K562 (cell line): ENCODE data around the gene DLST. TPM values are rescaled to one million over a fixed set of nuclear protein-coding genes. Genes with fewer than 3 reads are reported as not detected.

Experiments used
- CEBPB ChIP-seq: fragments of 450-650 bp; IDR thresholded peaks from 2 replicates; pipeline ENCODE4 v1.6.1; 2016; ENCODE audit warnings: missing genetic modification characterization, missing compliant biosample characterization
- DACH1 ChIP-seq: fragments of 450-650 bp; IDR thresholded peaks from 2 replicates; pipeline ENCODE4 v1.6.1; 2018; ENCODE audit not compliant: partially characterized antibody
- DIDO1 ChIP-seq: fragments of 450-650 bp; IDR thresholded peaks from 2 replicates; pipeline ENCODE4 v1.6.1; 2016; ENCODE audit warnings: low read depth, missing biosample characterization, missing genetic modification characterization
- EP300 ChIP-seq: IDR thresholded peaks from 2 replicates; pipeline ENCODE4 v1.6.1; 2012; ENCODE audit warnings: low read length, improper control_type of control experiment
- ESRRA ChIP-seq: fragments of 450-650 bp; IDR thresholded peaks from 2 replicates; pipeline ENCODE4 v1.6.1; 2014; ENCODE audit warnings: low read depth, mild to moderate bottlenecking, moderate library complexity, borderline replicate concordance
- FOXP4 ChIP-seq: sonication (generic); formaldehyde crosslinking; IDR thresholded peaks from 2 replicates; pipeline ENCODE4 v1.8.0; 2022; ENCODE audit warnings: mild to moderate bottlenecking, missing genetic modification reagents, borderline replicate concordance
- HNRNPL ChIP-seq: fragments of 200-400 bp; formaldehyde crosslinking; IDR thresholded peaks from 2 replicates; pipeline ENCODE4 v1.6.1; 2017; ENCODE audit warnings: low read depth, mild to moderate bottlenecking, low read length
- MAZ ChIP-seq, 2 experiments: fragments of 450-650 bp in 1 of 2; sonication (generic) in 1 of 2; formaldehyde crosslinking; IDR thresholded peaks in 1 of 2; conservative IDR thresholded peaks in 1 of 2; 2 replicates each; pipeline versions ENCODE4 v1.4.0 to v1.5.0; 2020; ENCODE audit warnings: mild to moderate bottlenecking in 1 of 2, missing genetic modification reagents in 1 of 2
- SMAD1 ChIP-seq: fragments of 150-350 bp; IDR thresholded peaks from 2 replicates; pipeline ENCODE4 v1.6.1; 2014; ENCODE audit warnings: low read length, low read depth; ENCODE audit not compliant: partially characterized antibody
- SMARCA5 ChIP-seq: fragments of 450-650 bp; IDR thresholded peaks from 2 replicates; pipeline ENCODE4 v1.6.1; 2016
- TCFL5 ChIP-seq: fragments of 250-450 bp; sonication (Bioruptor Pico); conservative IDR thresholded peaks from 2 replicates; pipeline ENCODE4 v1.6.1; 2021; ENCODE audit warnings: mild to moderate bottlenecking, moderate library complexity, matching md5 sums
- THRB ChIP-seq: fragments of 450-650 bp; formaldehyde crosslinking; conservative IDR thresholded peaks from 2 replicates; pipeline ENCODE4 v1.4.0; 2022; ENCODE audit warnings: mild to moderate bottlenecking, missing genetic modification characterization
- ZNF12 ChIP-seq: sonication (generic); formaldehyde crosslinking; IDR thresholded peaks from 2 replicates; pipeline ENCODE4 v1.4.0; 2020; ENCODE audit warnings: mild to moderate bottlenecking, missing genetic modification reagents
- ZNF655 ChIP-seq: fragments of 250-450 bp; sonication (Bioruptor Pico); IDR thresholded peaks from 2 replicates; pipeline ENCODE4 v1.5.0; 2021
- polyA plus RNA-seq, 8 experiments: library from polyadenylated mRNA; depleted of rRNA in 4 of 8; stranded (reverse) in 5 of 8; unstranded in 3 of 8; fragments of >200 nt; fragmentation: Nextera tagmentation in 2 of 8; fragmentation: Illumina TruSeq in 1 of 8; extraction: Ambion mirVana in 2 of 8; extraction: Trizol in 1 of 8; gene quantifications; 2 replicates each; pipeline versions ENCODE4 v1.2.1 to v1.2.3, GENCODE V29; 2011 to 2014; ENCODE audit warnings: inconsistent platforms in 1 of 8, missing spikeins in 1 of 8
- total RNA-seq, 7 experiments: library from RNA; depleted of rRNA in 6 of 7; stranded (reverse); fragments of >200 nt in 6 of 7; fragmentation: Illumina TruSeq in 2 of 7; extraction: Trizol in 2 of 7; gene quantifications; 2 replicates each; pipeline versions ENCODE4 v1.2.1 to v1.2.3, GENCODE V29; 2011 to 2021; ENCODE audit warnings: low replicate concordance in 1 of 7
- TF ChIP-seq, protein P1 (sequence below): fragments of 250-450 bp; sonication (Bioruptor Pico); IDR thresholded peaks from 2 replicates; pipeline ENCODE4 v1.4.0; 2020; ENCODE audit warnings: mild to moderate bottlenecking, moderate library complexity
- TF ChIP-seq, protein P2 (sequence below): IDR thresholded peaks from 3 replicates; pipeline ENCODE4 v1.6.1; 2011; ENCODE audit warnings: borderline replicate concordance, mild to moderate bottlenecking; ENCODE audit not compliant: insufficient read length, insufficient read depth

Gene DLST
- total and polyA plus RNA-seq, 9 of the 15 experiments (the other 6 are each of a cell fraction or from before 2014, with no cell fraction given), result 3.0 to 73.7 (median 45.4) TPM

DNA sequence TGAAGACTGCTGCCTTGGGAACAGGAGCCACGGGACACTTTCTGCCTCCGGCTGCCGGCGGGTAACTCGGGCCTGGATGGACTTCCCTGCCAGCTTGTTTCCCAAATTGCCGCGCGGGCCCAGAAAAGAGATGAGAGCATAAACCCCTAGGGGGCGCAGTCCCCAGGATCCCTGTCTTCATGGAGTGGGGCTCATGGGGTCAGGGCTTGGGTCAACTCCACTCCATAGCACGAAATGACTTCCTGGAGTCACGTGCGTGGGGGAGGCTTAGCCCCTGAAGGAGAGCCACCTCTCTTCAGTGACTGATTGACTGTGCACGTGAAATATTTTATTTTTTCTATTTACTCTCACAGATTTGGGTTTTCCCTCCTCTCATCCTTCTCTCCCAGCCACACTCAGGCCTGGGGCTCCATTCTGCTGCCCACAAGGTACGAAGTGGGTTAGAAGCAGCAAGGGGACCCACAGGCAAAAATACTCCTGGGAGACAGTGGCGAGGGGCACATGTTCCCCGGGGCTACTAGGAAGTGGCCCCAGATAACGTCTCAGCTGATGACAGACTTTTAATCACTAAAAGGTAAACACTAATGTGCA lies 63.6 kb downstream of the DLST start (continued):
- TF ChIP-seq FOXP4 (CRISPR knock-in tag), result no peak
- TF ChIP-seq MAZ (CRISPR knock-in tag; conservative IDR thresholded peaks at IDR 0.05 in 1 of 2, IDR thresholded peaks at IDR 0.05 in 1 of 2), result peak in 1 of 2 experiments; percentile 41; a peak in 1 of 4 replicates
- no peak for TF ChIP-seq DIDO1 (tag)
- TF ChIP-seq EP300, result no peak
- TF ChIP-seq, protein P1, sequence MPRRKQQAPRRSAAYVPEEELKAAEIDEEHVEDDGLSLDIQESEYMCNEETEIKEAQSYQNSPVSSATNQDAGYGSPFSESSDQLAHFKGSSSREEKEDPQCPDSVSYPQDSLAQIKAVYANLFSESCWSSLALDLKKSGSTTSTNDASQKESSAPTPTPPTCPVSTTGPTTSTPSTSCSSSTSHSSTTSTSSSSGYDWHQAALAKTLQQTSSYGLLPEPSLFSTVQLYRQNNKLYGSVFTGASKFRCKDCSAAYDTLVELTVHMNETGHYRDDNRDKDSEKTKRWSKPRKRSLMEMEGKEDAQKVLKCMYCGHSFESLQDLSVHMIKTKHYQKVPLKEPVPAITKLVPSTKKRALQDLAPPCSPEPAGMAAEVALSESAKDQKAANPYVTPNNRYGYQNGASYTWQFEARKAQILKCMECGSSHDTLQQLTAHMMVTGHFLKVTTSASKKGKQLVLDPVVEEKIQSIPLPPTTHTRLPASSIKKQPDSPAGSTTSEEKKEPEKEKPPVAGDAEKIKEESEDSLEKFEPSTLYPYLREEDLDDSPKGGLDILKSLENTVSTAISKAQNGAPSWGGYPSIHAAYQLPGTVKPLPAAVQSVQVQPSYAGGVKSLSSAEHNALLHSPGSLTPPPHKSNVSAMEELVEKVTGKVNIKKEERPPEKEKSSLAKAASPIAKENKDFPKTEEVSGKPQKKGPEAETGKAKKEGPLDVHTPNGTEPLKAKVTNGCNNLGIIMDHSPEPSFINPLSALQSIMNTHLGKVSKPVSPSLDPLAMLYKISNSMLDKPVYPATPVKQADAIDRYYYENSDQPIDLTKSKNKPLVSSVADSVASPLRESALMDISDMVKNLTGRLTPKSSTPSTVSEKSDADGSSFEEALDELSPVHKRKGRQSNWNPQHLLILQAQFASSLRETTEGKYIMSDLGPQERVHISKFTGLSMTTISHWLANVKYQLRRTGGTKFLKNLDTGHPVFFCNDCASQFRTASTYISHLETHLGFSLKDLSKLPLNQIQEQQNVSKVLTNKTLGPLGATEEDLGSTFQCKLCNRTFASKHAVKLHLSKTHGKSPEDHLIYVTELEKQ (CRISPR knock-in tag), result no peak
- no peak for TF ChIP-seq SMAD1
- TF ChIP-seq THRB (CRISPR knock-in tag), result no peak
- no peak for TF ChIP-seq TCFL5 (CRISPR knock-in tag)
- TF ChIP-seq ESRRA, result no peak
- no peak for TF ChIP-seq SMARCA5
- TF ChIP-seq ZNF655 (CRISPR knock-in tag), result no peak
- TF ChIP-seq, protein P2, sequence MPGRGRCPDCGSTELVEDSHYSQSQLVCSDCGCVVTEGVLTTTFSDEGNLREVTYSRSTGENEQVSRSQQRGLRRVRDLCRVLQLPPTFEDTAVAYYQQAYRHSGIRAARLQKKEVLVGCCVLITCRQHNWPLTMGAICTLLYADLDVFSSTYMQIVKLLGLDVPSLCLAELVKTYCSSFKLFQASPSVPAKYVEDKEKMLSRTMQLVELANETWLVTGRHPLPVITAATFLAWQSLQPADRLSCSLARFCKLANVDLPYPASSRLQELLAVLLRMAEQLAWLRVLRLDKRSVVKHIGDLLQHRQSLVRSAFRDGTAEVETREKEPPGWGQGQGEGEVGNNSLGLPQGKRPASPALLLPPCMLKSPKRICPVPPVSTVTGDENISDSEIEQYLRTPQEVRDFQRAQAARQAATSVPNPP, result no peak
- no peak for TF ChIP-seq ZNF12 (CRISPR knock-in tag)
- no peak for TF ChIP-seq DACH1
- no peak for TF ChIP-seq CEBPB (tag)
- TF ChIP-seq HNRNPL, result no peak
